Tibial nerve (tissue), 4 donors: ENCODE data around the gene POU6F2. TPM values are rescaled to one million over a fixed set of nuclear protein-coding genes. Genes with fewer than 3 reads are reported as not detected.

Source experiments
- DNase-seq, 2 donors: peaks; one replicate each; pipeline ENCODE4 v3.0.0-alpha.2; 2019; ENCODE audit warnings: low spot score in 2 of 2
- H3K27ac ChIP-seq, 4 donors: fragments of 200-600 bp; sonication (generic) in 3 of 4; one replicate each; pipeline ENCODE4 v1.5.1; 2017 to 2019; ENCODE audit warnings: mild to moderate bottlenecking in 1 of 4
- H3K27me3 ChIP-seq, 2 donors: fragments of 200-600 bp; sonication (generic) in 1 of 2; one replicate each; pipeline versions ENCODE4 v1.5.1 to v1.6.0; 2017 to 2019
- H3K36me3 ChIP-seq, 3 donors: fragments of 200-600 bp; sonication (generic); one replicate each; pipeline ENCODE4 v1.5.1; 2018 to 2019
- H3K4me1 ChIP-seq, 4 donors: fragments of 200-600 bp; sonication (generic) in 3 of 4; one replicate each; pipeline ENCODE4 v1.5.1; 2017 to 2019
- H3K4me3 ChIP-seq, 4 donors: fragments of 200-600 bp; sonication (generic) in 3 of 4; one replicate each; pipeline ENCODE4 v1.5.1; 2017 to 2019; ENCODE audit warnings: mild to moderate bottlenecking in 1 of 4, moderate library complexity in 1 of 4
- H3K9me3 ChIP-seq, 4 donors: fragments of 200-600 bp; sonication (generic) in 3 of 4; one replicate each; pipeline ENCODE4 v1.5.1; 2017 to 2019
- CTCF ChIP-seq, 5 experiments: fragments of 200-600 bp in 3 of 5; fragments of 450-650 bp in 2 of 5; sonication (generic) in 3 of 5; IDR thresholded peaks; one replicate each; pipeline ENCODE4 v1.5.1; 2016 to 2019; ENCODE audit warnings: antibody characterized with exemption in 5 of 5, mild to moderate bottlenecking in 3 of 5, moderate library complexity in 2 of 5
- EP300 ChIP-seq, 2 donors: sonication (generic); formaldehyde crosslinking; IDR thresholded peaks; one replicate each; pipeline ENCODE4 v1.6.1; 2017; ENCODE audit warnings: antibody characterized with exemption in 2 of 2, mild to moderate bottlenecking in 1 of 2
- POLR2A ChIP-seq, 2 donors: fragments of 450-650 bp; IDR thresholded peaks; one replicate each; pipeline ENCODE4 v1.6.1; 2017; ENCODE audit warnings: antibody characterized with exemption in 2 of 2, mild to moderate bottlenecking in 2 of 2, moderate library complexity in 2 of 2
- WGBS, 2 donors: methylation state at CpG; one replicate each; pipeline ENCODE4 v1.1.5; 2018; 5-methylcytosine and 5-hydroxymethylcytosine counted together
- total RNA-seq, 4 donors: library from RNA; depleted of rRNA; stranded (reverse); fragments of >200 nt; gene quantifications; one replicate each; pipeline ENCODE4 v1.1.0, GENCODE V29; 2016

POU6F2 gene
- total RNA-seq, 4 donors from 2014 or later: 0.21 to 1.8 (median 1.3) TPM

GRCh38 chr7:39430441-39430840 lies 452.7 kb downstream of the POU6F2 start:
- H3K36me3 ChIP-seq: no peaks in the 10 kb centered on the region
- no peaks in the 10 kb centered on the region for H3K9me3 ChIP-seq
- WGBS, 2 donors: 97 to 98% methylated on average over 6 of the region's 6 CpGs
- no peak overlapping the region for H3K27ac ChIP-seq
- no peak overlapping the region for H3K4me3 ChIP-seq
- DNase-seq: no peak
- TF ChIP-seq POLR2A (IDR thresholded peaks at IDR 0.05) (no peak), EP300 (IDR thresholded peaks at IDR 0.05) (no peak), CTCF (IDR thresholded peaks at IDR 0.05) (no peak)
- H3K27me3 ChIP-seq: no peaks in the 10 kb centered on the region
- peaks cover 0 to 4% (median 0%) of the 10 kb centered on the region in 4 donors for H3K4me1 ChIP-seq

GRCh38 chr7:39430909-39431641 lies 453.4 kb downstream of the POU6F2 start:
- TF ChIP-seq CTCF (IDR thresholded peaks at IDR 0.05) (no peak), POLR2A (IDR thresholded peaks at IDR 0.05) (no peak), EP300 (IDR thresholded peaks at IDR 0.05) (no peak)
- H3K27me3 ChIP-seq: no peaks in the 10 kb centered on the region
- H3K9me3 ChIP-seq: no peaks in the 10 kb centered on the region
- no peak overlapping the region for H3K27ac ChIP-seq
- no peak overlapping the region for H3K4me3 ChIP-seq
- 79 to 86% methylated on average over 8 of the region's 8 CpGs for WGBS, 2 donors
- no peaks in the 10 kb centered on the region for H3K36me3 ChIP-seq
- peaks cover 0 to 4% (median 0%) of the 10 kb centered on the region in 4 donors for H3K4me1 ChIP-seq
- no peak for DNase-seq

GRCh38 chr7:39432368-39432767 lies 454.7 kb downstream of the POU6F2 start:
- no peaks in the 10 kb centered on the region for H3K36me3 ChIP-seq
- no peak overlapping the region for H3K27ac ChIP-seq
- DNase-seq: no peak
- no peak for TF ChIP-seq CTCF (IDR thresholded peaks at IDR 0.05)
- no peak for TF ChIP-seq EP300 (IDR thresholded peaks at IDR 0.05)
- TF ChIP-seq POLR2A (IDR thresholded peaks at IDR 0.05): no peak
- H3K9me3 ChIP-seq: no peaks in the 10 kb centered on the region
- WGBS, 2 donors: 74 to 78% methylated on average over 3 of the region's 3 CpGs
- no peaks in the 10 kb centered on the region for H3K27me3 ChIP-seq
- H3K4me3 ChIP-seq: no peak overlapping the region
- peaks cover 0 to 4% (median 0%) of the 10 kb centered on the region in 4 donors for H3K4me1 ChIP-seq

GRCh38 chr7:39432807-39433416 lies 455.2 kb downstream of the POU6F2 start:
- H3K27me3 ChIP-seq: no peaks in the 10 kb centered on the region
- H3K4me1 ChIP-seq: peaks cover 0 to 4% (median 0%) of the 10 kb centered on the region in 4 donors
- no peak overlapping the region for H3K4me3 ChIP-seq
- H3K36me3 ChIP-seq: no peaks in the 10 kb centered on the region
- no peak for DNase-seq
- H3K9me3 ChIP-seq: no peaks in the 10 kb centered on the region
- no peak overlapping the region for H3K27ac ChIP-seq
- 84 to 86% methylated on average over 13 of the region's 13 CpGs for WGBS, 2 donors
- TF ChIP-seq EP300 (IDR thresholded peaks at IDR 0.05) (no peak), POLR2A (IDR thresholded peaks at IDR 0.05) (no peak), CTCF (IDR thresholded peaks at IDR 0.05) (no peak)

- H3K4me1 ChIP-seq: no peaks in the 10 kb centered on the region
- H3K9me3 ChIP-seq: no peaks in the 10 kb centered on the region
- H3K27me3 ChIP-seq: no peaks in the 10 kb centered on the region
- no peak overlapping the region for H3K27ac ChIP-seq
- H3K36me3 ChIP-seq: no peaks in the 10 kb centered on the region
- DNase-seq: no peak
- WGBS, 2 donors: 74 to 76% methylated on average over 1 of the region's 1 CpG
- H3K4me3 ChIP-seq: no peak overlapping the region
- TF ChIP-seq CTCF (IDR thresholded peaks at IDR 0.05): no peak
- no peak for TF ChIP-seq POLR2A (IDR thresholded peaks at IDR 0.05)
- TF ChIP-seq EP300 (IDR thresholded peaks at IDR 0.05): no peak
Observed at GRCh38 chr7:39433550-39433949, 455.8 kb downstream of the POU6F2 start.
